DMS79 (cell line): Measurements from ENCODE around the gene MYLIP.
A peak's percentile ranks its signal among the peaks of the same experiment; 100 is the strongest.

Experiments
- DNase-seq: peaks from one replicate; lab custom pipeline; 2025; lab: John Stamatoyannopoulos, UW

The MYLIP gene

DNA sequence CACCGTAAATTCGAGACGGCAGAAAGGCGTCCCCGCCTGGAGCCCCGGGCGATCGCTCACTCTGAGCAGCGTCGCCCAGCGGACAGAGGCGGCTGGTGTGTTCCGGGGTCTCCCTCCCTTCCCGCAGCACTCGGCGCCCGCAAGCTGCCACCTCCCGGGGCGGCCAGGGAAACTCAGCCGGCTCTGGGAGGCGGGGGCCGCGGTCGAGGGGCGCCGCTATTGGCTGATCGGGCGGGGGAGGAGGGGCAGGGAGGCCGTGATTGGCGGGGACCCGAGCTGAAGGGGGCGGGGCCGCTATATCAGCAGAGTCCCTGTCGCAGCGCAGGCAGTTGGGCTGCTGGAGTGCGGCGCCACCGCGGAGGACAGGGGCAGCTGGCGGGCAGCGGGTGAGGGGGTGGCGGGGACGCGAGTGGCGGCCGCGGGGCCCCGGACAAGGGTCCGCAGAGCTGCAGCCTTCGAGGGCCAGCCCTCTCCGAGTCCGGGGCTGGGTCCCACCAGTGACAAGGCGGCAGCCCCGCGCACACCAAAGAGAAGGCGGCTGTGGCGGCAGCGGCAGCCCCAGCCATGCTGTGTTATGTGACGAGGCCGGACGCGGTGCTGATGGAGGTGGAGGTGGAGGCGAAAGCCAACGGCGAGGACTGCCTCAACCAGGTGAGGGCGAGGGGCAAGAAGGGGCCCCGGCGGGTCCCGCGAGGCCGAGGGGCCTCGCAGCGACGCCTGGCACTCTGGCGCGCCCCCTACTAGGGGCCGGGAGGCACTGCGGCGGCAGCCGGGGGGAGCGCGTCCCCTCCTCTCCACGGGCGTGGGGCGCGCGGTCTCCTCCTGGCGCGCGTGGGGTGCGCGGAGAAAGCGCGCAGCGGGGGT lies at the start of gene MYLIP:
MYLIP (plus strand) TSS at position 328 of the 864 bp plus-strand sequence; CDS start at position 565, 237 bp downstream.
- DNase-seq = peak; percentile 84

DNA sequence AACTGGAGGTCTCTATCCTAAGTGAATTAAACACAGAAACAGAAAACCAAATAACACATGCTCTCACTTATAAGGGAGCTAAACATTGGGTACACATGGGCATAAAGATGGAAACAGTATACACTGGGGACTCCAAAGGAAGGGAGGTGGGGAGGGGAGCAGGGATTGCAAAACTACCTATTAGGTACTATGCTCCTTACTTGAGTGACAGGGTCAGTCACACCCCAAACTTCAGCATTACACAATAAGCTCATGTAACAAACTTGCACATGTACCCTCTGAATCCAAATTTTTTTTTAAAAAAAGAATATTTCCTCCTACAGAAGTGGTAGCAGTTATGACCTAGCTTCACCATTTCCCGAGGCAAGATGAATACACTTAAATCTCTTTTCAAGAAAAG lies 49.5 kb upstream of the MYLIP start:
- DNase-seq = no peak

DNA sequence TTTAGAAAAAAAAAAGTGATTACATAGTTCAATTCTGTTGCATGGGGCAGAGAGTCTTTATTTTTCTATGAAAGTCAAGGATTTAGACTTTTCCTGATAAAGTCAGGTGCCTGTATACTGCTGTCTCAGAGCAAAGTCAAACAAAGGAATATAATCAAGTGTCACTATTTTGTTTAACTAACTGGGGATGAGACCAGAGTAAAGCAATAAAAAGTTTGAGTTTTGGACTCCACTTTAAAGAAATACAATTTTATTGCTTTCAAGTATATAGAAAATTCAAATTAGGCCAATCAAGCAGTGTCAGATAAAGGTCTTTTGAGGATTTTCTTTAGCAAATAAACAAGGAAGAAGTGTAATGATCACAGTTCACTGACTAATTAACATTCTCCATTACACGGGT lies 48.7 kb upstream of the MYLIP start:
- no peak for DNase-seq

DNA sequence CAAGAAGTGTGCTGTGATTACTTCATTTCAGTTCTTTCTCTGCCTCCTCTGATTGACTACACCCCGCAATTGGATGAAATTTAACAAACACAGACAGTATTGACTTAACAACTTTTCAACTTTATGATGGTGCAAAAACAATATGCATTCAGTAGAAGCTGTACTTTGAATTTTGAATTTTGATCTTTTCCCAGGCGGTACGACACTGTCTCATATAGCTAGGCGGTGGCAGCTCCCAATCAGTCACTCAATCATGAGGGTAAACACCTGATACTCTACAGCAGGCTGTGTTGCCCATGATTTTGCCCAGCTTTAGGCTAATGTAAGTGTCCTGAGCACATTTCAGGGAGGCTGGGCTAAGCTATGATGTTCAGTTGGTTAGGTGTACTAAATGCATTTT lies 47.6 kb upstream of the MYLIP start:
- no peak for DNase-seq

DNA sequence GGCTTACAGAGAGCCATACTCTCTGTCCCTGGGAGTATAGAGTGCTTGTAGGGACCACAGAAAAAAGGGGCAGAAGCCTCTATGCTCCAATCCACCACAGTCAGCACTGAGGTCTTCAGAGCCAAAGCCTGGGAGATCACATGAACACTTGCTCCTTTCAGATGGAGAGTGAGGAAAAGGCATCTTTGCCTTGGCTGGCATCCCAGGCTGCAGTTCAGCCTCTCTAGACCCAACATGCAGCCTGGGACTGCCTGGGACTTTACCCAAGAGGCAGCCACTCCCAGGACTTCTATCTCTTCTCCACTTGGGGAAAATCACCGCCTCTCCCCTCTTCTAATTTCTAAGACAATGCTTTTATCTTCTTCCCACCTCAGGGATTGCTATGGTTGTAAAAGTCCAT lies 46.5 kb upstream of the MYLIP start:
- no peak for DNase-seq

DNA sequence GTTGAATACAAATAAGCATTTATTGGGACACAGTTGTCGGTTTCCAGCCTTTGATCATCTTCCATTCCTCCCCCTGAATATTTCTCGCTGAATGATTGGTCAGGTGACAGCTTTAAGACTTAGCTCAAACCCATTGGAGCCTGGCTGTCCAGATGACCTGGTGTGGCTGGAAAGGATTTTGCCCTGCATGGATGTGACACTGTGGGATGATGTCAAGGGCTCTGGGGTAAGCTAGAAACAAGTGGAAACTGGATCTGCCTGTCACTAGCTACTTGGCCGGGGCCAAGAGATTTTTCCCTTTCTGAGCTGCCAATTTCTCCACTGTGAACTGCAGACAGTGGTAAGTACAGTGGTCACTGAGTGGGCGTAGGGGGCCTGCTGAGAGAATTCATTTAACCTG lies 41.9 kb upstream of the MYLIP start:
- DNase-seq = no peak

DNA sequence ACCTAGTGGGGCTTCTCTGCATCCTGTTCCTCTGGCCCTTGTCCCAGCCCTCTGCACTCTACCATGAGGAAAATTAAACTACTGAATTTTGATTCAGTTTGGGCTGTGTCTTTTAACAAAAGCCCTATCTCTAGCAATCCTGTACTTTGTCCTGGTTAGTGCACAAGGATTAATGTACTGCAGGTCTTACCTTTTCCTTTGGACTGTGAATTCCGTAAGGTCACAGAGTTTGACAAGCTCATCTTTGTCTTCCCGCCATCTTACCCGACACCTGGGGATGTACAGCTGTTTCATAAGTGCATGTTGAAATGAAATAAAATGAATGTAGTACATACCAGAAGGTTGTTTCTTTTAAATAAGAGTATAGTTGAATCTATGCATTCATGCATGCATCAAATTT lies 41.5 kb upstream of the MYLIP start:
- no peak for DNase-seq

DNA sequence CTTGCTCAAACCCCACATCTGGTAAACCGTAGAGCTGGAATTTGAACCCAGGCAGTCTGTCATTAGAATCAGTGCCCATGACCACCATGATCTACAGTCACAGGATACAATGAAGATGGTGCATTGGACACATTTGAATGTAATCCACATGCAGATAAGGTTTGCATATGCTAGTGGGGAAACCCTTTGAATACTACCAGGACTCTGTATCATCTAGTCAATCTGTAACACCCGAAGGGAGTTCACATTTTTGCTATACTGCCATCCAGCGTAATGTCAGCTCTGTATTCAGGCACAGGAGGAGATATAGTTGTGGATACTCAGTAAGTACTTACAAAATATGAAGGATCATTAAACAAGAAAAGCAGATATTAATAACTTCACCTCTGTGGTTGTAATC lies 40.5 kb upstream of the MYLIP start:
- no peak for DNase-seq

DNA sequence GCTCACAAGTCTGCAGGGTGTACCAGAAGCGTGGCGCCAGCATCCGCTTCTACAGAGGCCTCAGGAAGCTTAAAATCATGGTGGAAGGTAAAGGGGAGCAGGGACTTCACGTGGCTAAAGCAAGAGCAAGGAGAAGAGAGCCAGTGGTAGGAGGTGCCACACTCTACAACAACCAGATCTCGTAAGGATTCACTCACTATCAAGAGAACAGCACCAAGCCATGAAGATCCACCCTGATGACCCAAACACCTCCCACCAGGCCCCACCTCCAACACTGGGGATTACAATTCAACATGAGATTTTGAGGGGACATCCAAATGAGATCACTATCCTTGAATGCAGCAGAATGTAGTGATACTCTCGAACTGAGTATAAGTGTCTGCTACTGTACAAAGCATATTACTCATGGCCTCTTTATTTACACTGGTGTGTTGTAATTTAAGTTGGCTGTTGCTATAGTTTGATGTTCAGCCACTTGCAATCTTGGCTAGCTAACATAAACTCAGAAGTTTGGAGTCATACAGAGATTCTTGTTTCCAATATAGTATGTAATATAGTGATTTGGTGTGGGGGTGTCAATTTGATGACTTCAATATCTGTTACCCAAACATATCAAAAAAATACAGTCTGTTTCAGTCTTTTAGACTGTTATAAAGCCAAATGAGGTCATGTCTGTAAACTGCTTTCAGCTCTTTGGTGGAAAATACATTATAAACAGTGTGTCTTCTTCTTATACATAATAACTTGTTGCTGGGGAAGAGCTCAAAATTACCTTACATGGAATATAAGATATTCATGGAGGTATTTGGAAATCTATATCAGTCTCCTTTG lies 39.4 kb upstream of the MYLIP start:
- DNase-seq = no peak

DNA sequence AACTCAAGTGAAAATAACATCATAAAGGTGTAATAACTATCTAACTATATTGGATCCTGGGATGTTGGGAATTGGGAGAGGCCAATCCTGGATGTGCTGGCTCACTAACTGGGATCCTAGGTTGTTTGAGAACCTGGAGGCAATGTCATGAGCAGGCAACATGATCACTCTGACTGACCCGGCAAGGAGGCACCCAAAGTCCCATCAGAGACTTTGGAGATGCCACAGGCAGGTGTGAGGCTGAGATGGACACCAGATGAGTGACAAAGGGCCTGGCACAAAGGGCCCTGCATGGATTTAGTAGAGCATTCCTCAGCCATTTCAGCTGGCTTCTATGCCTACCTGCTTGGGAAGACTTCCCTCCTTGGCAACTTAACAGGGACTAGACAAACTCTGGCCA lies 38.4 kb upstream of the MYLIP start:
- no peak for DNase-seq

DNA sequence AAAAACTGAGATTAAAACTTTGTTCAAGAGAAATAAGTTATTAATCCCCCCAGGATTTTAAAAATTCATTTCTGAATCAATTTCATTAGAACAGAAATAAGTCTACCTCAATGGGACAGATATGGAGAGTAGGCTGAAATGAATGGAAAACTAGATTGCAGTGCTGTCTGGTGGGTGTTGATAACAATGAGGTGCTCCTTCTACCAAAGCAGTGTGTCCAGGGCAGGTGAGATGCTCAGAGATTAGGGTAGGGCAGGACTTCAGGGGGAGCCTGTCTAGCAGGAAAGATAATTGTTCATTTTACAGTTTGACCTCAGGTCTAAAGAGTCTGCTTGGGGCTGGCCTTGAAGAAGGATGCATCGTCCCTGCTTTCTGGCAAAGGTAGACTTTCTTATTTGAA lies 38.0 kb upstream of the MYLIP start:
- no peak for DNase-seq

DNA sequence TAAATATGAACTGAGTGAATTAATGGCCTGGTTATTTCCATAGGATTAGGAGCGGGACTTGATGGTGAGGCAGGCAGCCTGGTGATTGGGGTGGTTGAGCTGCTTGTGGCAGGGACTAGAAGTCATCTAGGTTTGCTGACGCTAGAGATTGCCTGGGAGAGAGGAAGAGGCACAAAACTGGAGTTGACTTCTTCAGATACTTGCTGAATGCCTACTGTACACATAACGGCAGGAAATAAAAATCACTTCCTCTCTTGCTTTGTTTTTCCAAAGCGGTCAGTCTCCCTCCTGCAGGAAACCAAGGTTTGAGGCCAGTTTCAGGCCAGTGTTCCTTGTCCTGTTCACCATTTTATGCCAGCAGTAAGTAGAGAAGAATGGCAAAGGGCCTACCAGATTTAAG lies 36.7 kb upstream of the MYLIP start:
- no peak for DNase-seq

DNA sequence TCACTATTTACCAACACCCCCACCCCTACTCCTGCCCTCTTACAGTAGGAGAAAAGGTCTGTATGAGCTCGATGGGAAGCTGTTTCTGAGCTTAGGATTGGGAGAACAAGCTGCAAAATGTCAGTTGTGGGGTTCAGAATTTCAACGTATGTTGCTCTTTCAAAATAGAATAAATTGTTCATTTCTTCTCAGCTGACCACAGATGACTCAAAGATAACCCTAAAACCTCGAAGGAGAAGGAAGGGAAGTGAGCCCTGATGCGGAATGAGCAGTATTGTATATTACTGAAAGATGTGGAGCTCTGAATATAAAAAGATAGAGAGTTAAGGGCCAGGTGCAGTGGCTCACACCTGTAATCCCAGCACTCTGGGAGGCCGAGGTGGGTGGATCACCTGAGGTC lies 35.9 kb upstream of the MYLIP start:
- DNase-seq = no peak

DNA sequence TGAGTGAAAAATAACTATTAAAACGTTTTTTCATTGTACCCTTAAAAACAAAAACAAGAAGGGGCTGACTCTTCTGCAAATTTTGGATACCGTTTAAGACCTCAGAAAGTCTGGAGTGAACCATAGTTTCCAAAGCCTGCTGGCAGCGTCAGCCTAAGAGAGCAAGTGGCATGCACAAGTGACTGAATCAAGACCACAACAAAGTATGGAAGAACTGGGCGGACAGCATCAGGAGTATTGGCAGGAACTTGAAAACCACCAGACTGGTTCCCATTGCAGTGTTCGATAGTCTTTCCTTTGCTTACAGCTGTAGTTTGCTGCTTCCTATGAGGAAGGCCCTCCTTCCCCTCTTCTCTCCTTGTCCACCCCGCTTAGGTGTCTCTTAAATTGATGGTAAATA lies 33.7 kb upstream of the MYLIP start:
- DNase-seq = no peak

DNA sequence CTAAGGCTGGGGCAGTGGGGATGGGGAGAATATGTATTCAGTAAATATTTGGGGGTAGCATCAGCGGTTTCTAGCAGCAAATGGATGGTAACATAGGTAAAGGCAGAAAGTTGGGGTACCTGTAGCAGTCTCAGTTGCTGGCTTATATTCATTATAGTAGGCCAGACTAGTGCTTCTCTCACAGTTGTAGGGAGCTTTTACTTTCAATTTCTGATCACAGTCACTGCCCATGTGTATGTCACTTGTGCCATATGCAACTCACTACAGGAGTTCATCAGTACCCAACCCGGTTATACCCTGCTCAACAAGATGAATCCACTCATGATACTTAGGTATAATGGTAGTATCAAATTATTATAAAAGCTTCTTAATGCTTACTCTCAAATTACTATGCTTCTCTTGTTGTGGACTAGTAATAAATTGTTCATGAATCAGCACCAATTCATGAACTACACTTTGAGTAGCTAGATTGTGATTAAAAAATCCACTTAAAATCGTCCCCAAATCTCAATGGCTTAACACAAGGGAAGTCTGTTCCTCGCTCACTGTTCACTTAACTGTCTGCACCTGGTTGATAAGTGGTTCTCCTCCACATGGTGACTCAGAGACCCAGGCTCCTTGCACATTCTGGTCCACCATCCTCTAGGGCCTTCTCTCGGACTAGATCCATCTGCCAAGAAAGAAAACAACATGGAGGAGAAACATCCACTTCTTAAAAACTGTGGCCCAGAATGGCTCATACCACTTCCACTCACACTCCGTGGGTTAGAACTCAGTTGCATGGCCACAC lies 31.3 kb upstream of the MYLIP start:
- no peak for DNase-seq

DNA sequence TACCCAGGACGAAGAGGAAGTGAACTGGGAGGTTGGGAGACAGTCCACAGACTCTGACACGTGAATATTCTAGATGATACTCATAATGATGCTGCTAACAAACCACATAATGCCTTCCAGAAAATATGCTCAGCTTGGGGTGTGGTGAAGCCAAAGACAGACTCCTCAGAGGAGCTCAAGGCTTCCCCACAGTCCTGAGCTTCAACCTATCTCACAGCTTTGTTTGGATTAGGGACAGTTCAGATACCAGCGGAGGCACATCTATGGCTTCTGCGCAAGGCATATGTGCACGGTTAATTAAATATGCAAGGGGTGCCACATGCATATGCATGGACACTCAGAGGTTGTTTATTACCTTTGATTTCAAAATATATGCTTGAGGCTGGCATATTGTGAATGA lies 30.7 kb upstream of the MYLIP start:
- DNase-seq = no peak

DNA sequence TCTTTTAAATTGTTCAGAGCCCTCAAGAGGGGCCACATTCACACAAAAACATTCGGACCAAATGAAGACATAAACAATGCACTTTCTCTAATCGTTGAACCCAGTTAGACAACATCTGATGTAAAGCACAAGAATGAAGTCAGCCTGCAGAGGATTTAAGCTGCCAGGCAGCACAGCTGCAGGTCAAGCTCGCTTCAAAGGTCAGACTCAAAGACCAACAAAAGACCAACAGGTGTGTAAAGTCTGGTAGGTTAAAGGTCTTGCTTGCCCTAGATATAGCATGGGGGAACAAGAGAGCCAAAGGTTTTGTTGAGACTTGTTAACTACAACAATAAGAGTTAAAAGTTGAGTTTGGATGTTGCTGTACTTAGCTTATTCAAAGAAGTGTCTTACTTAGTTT lies 26.7 kb upstream of the MYLIP start:
- no peak for DNase-seq

DNA sequence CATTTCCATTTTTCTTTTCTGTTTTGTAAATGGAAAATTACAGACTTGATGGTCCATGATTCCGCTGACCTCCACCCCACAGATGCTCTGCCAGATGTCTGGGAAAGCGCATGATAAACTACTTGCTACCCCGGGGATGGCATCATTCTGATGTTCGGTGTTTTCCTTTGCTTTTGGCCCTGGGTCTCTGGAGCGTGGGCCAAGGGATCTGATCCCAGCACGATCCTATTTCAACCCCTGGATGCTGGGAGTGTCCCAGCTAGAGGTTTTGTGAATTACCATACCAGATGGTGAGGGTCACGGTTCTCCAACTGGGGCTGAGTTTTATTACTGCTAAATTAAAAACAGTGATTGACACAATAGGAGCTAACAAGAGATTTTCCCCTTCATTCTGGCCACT lies 25.2 kb upstream of the MYLIP start:
- no peak for DNase-seq

DNA sequence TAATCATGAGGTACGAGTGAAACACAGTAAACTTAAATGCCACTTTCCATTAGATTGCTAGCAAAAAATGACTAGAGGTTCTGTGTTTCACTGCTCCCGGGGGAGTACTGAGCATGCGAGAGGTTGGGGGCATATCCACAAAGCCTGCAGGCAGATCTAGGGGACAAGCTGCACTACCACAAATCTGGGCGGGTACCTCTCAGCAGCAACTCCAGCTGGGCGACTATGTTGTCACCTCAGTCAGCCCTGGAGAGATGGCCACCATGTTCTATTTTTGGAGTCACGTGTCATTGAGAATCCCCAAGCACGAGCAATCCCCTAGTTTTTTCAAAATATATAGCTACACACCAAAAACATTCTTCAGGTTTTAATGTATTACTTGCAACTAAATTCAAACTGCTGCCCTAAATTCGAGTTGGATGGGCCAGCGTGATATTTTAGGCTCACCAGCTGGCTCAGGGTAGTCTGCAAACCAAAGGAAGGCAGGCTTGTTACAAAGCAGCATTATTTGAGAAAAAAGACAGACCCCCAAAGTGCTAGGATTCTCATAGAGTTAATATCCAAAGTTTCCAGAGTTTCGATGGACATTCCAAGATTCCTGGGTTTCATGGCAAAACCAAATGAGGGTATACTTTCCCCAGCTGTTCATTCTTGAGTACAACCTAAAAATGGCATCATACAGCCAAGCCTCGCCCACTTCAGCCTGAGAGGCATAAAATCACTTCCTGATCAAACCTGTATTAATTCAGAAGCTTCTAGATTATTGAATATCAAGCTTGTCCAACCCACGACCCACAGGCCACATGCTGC lies 24.1 kb upstream of the MYLIP start:
- DNase-seq = no peak

DNA sequence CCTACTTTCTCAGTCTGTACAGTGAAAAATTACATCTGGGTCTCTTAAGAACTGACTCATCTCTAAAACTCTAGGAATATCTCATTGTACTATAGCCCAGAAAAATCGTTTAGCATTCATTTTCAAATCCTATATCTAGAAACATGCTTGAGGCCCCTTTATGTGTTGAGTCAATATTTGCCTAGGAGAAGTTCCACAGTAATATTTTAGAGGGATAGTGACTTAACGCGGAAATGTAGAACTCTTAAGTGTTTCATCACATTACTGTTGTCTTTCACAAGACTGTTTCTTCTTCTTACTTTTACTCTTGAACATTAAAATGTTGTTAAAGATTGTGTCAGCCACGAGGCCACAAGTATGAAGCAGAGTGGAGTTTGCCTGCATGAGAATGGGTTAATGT lies 23.0 kb upstream of the MYLIP start:
- no peak for DNase-seq

DNA sequence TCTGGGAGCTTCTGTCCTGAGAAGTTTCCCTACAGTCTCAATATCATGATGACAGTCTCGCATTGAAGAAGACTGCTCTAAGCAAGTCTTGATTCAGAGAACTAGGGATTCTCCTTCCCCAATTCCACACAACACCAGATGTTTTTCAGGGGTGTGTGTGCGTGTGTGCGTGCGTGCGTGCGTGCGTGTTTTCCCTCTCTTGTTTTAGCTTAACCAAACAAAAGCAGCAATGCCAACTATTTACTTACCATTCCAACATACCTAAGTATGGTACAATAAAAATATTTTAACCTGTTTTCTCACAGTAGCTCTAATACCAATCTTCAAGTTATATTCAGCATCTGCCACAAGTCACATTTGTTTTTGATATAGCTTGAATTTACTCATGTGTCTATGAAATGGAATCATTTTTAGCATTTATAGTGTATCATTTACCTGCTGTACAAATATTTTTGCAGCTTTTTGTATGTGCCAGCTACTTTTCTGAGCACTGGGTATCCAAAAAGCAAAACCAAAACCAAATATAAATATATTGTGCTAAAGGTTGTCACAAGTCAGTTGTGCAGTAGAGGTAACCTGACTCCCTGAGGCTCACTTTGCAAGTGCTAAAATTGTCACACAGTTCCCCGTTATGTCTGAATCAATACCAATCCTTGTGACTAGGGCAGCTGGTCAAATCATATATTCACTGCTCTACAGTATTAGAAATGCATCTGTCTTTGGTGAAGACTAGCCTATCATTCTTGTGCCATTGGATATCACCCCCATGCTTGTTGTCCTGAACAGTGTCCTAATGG lies 21.7 kb upstream of the MYLIP start:
- no peak for DNase-seq
